HepG2 (cell line): ENCODE data around the gene TGFB2. TPM values are rescaled to one million over a fixed set of nuclear protein-coding genes. Genes with fewer than 3 reads are reported as not detected.

ENCODE experiments used
- ATAC-seq: fragments of 200-7000 bp; cut with Tn5 transposase; 3 replicates; pipeline ENCODE4 v1.9.1; 2020; ENCODE audit warnings: mild to moderate bottlenecking, moderate library complexity
- BruUV-seq: library from RNA; stranded (reverse); fragments of 400-500 nt; replicated peaks from 2 replicates; lab custom pipeline; 2021; lab: Mats Ljungman, UMichigan
- CTCF ChIA-PET: fragments of 300-600 bp; formaldehyde crosslinking; extraction: SDS; loops from one replicate; lab custom pipeline; 2021; ENCODE audit warnings: low total read pairs, inconsistent platforms, low intra/inter-chr PET ratio; lab: Yijun Ruan, JAX
- POLR2A ChIA-PET: fragments of 350-600 bp; sonication (Branson Sonifier 250); formaldehyde crosslinking; loops from one replicate; lab custom pipeline; 2020; ENCODE audit warnings: antibody characterized with exemption, inconsistent platforms; lab: Yijun Ruan, JAX
- DNase-seq: peaks from one replicate; pipeline ENCODE4 v3.0.0-alpha.2; 2015; ENCODE audit warnings: low spot score
- FAIRE-seq: peaks from 3 replicates; lab custom pipeline; 2011; peaks lifted over from hg19 to GRCh38; lab: Jason Lieb, UNC
- H2AFZ ChIP-seq: one replicate; pipeline ENCODE4 v1.6.1; 2011; ENCODE audit warnings: low read length, inconsistent platforms
- H3K27ac ChIP-seq: fragments of 300-600 bp; 3 replicates; pipeline ENCODE4 v1.8.0; 2011; ENCODE audit warnings: mixed run types, mild to moderate bottlenecking, mixed read lengths, low read length, inconsistent platforms; ENCODE audit not compliant: insufficient read depth; ENCODE audit errors: extremely low read length
- H3K27me3 ChIP-seq, 2 experiments: fragments of 200-600 bp in 1 of 2; 2 replicates in 1 of 2; 3 replicates in 1 of 2; pipeline versions ENCODE4 v1.6.0 to v1.8.0; 2011; ENCODE audit warnings: low read length in 2 of 2, mild to moderate bottlenecking in 2 of 2, moderate library complexity in 2 of 2, inconsistent platforms in 1 of 2; ENCODE audit not compliant: insufficient read depth in 2 of 2, control insufficient read depth in 1 of 2
- H3K36me3 ChIP-seq, 2 experiments: fragments of 200-600 bp in 1 of 2; replicated peaks in 1 of 2; 2 replicates in 1 of 2; 3 replicates in 1 of 2; pipeline versions ENCODE4 v1.5.1 to v1.8.0; 2011; ENCODE audit warnings: low read length in 2 of 2, inconsistent platforms in 1 of 2; ENCODE audit not compliant: insufficient read depth in 2 of 2, control insufficient read depth in 1 of 2
- H3K4me1 ChIP-seq: 2 replicates; pipeline ENCODE4 v1.5.1; 2012; ENCODE audit warnings: low read length, inconsistent platforms; ENCODE audit not compliant: insufficient read depth
- H3K4me2 ChIP-seq: 2 replicates; pipeline ENCODE4 v1.6.0; 2011; ENCODE audit warnings: low read depth, low read length, inconsistent platforms
- H3K4me3 ChIP-seq, 3 experiments: fragments of 200-600 bp in 1 of 3; sonication (generic), shearing (Covaris generic) in 1 of 3; replicated peaks in 1 of 3; 2 replicates each; pipeline ENCODE4 v1.5.1; 2011 to 2016; ENCODE audit warnings: low read length in 3 of 3, inconsistent platforms in 2 of 3, low read depth in 2 of 3, mild to moderate bottlenecking in 2 of 3, control low read depth in 1 of 3, mixed read lengths in 1 of 3; ENCODE audit not compliant: insufficient read depth in 1 of 3
- H3K79me2 ChIP-seq: one replicate; pipeline ENCODE4 v1.6.1; 2011; ENCODE audit warnings: low read length, inconsistent platforms; ENCODE audit not compliant: insufficient read depth
- H3K9ac ChIP-seq: 2 replicates; pipeline ENCODE4 v1.6.0; 2011; ENCODE audit warnings: mild to moderate bottlenecking, low read depth, low read length, inconsistent platforms; ENCODE audit not compliant: insufficient read depth
- H3K9me3 ChIP-seq: 2 replicates; pipeline ENCODE4 v1.5.1; 2012; ENCODE audit warnings: mild to moderate bottlenecking, low read length
- H4K20me1 ChIP-seq: 2 replicates; pipeline ENCODE4 v1.6.0; 2011; ENCODE audit warnings: inconsistent platforms, mild to moderate bottlenecking, low read length, moderate library complexity; ENCODE audit not compliant: insufficient read depth
- ELF1 ChIP-seq: sonication (generic); formaldehyde crosslinking; IDR thresholded peaks from 2 replicates; pipeline ENCODE4 v1.4.0; 2020; ENCODE audit warnings: missing genetic modification reagents
- ELF4 ChIP-seq: sonication (generic); formaldehyde crosslinking; IDR thresholded peaks from 2 replicates; pipeline ENCODE4 v1.5.0; 2020; ENCODE audit warnings: missing genetic modification reagents, mild to moderate bottlenecking, moderate library complexity, borderline replicate concordance
- EZH2 ChIP-seq: conservative IDR thresholded peaks from 2 replicates; pipeline ENCODE4 v1.6.1; 2012; ENCODE audit warnings: mild to moderate bottlenecking, low read depth, low read length, moderate library complexity
- HDAC6 ChIP-seq: fragments of 200-600 bp; sonication (generic); IDR thresholded peaks from 2 replicates; pipeline ENCODE4 v1.7.0; 2017; ENCODE audit warnings: mild to moderate bottlenecking, antibody characterized with exemption, low read length, low read depth
- KDM3A ChIP-seq: IDR thresholded peaks from 2 replicates; pipeline ENCODE4 v1.6.1; 2018; ENCODE audit warnings: low read depth, missing compliant biosample characterization
- MBNL3 ChIP-seq: fragments of 250-450 bp; sonication (Bioruptor Pico); conservative IDR thresholded peaks from 2 replicates; pipeline ENCODE4 v1.8.0; 2022; ENCODE audit warnings: mild to moderate bottlenecking, inconsistent platforms
- TEF ChIP-seq: sonication (generic); formaldehyde crosslinking; IDR thresholded peaks from 2 replicates; pipeline ENCODE4 v1.5.0; 2020; ENCODE audit warnings: missing genetic modification reagents
- TIGD3 ChIP-seq: sonication (generic); formaldehyde crosslinking; IDR thresholded peaks from 2 replicates; pipeline ENCODE4 v1.5.1; 2020; ENCODE audit warnings: mild to moderate bottlenecking, missing genetic modification reagents, borderline replicate concordance
- ZNF275 ChIP-seq: sonication (generic); formaldehyde crosslinking; IDR thresholded peaks from 2 replicates; pipeline ENCODE4 v1.8.0; 2022; ENCODE audit warnings: missing genetic modification reagents, mild to moderate bottlenecking, inconsistent platforms, borderline replicate concordance
- ZNF350 ChIP-seq: sonication (generic); formaldehyde crosslinking; IDR thresholded peaks from 2 replicates; pipeline ENCODE4 v1.4.0; 2020; ENCODE audit warnings: mild to moderate bottlenecking, low read depth, missing genetic modification reagents, borderline replicate concordance
- ZNF670 ChIP-seq: sonication (generic); formaldehyde crosslinking; IDR thresholded peaks from 2 replicates; pipeline ENCODE4 v1.8.0; 2022; ENCODE audit warnings: mild to moderate bottlenecking, missing genetic modification reagents, borderline replicate concordance
- WGBS: methylation state at CpG from one replicate; pipeline ENCODE4 v1.1.6; 2017; ENCODE audit warnings: low lambda C conversion rate; 5-methylcytosine and 5-hydroxymethylcytosine counted together
- in situ Hi-C: cut with HindIII; loops from 2 replicates; pipeline ENCODE4 v1.10.0; 2017; ENCODE audit warnings: low pct_unique_long_range_greater_than_20kb; ENCODE audit not compliant: extremely low pct_ligation_motif_present
- intact Hi-C: fragments of 100-400 bp; cut with micrococcal nuclease; formaldehyde crosslinking; loops from one replicate; pipeline ENCODE4 v1.10.0; 2022; ENCODE audit not compliant: unreplicated experiment
- polyA plus RNA-seq, 8 experiments: library from polyadenylated mRNA; depleted of rRNA in 3 of 8; stranded (reverse) in 7 of 8; unstranded in 1 of 8; fragments of >200 nt; fragmentation: Illumina TruSeq in 4 of 8; extraction: Trizol in 4 of 8; gene quantifications; 2 replicates each; pipeline versions ENCODE4 v1.2.1 to v1.2.3, GENCODE V29; 2011 to 2016; ENCODE audit warnings: low read depth in 4 of 8, missing spikeins in 1 of 8, mixed read lengths in 1 of 8; ENCODE audit not compliant: insufficient read depth in 1 of 8
- total RNA-seq, 5 experiments: library from RNA; depleted of rRNA; stranded (reverse); fragments of >200 nt; fragmentation: Illumina TruSeq; extraction: Trizol; gene quantifications; 2 replicates each; pipeline ENCODE4 v1.2.3, GENCODE V29; 2016; ENCODE audit warnings: low read depth in 1 of 5
- TF ChIP-seq, protein P1 (sequence below): IDR thresholded peaks from 2 replicates; pipeline ENCODE4 v1.6.1; 2016; ENCODE audit warnings: missing genetic modification reagents, missing compliant biosample characterization

The TGFB2 gene
- total and polyA plus RNA-seq, 2 of the 13 experiments (the other 11 are each of a cell fraction or from before 2014, with no cell fraction given): 0.07 TPM; not detected in 1

DNA sequence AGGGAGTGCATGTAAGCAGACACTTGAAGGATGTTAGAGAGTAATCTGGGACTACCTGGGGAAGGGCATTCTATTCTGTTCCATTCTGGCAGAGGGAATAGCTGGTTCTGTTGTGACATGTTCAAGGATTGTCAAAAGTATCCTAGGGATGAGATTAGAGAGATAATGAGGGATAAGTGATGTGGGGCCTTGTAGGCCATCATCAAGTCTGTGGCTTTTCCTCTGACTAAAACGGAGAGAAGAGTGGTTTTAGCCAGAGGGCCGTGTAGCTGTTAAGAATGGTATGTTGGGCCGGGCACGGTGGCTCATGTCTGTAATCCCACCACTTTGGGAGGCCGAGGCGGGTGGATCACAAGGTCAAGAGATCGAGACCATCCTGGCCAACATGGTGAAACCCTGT lies 23.6 kb downstream of the TGFB2 start:
- DNase-seq: no peak
- H3K27me3 ChIP-seq: no peaks in the 10 kb centered on the region
- peaks cover 84% of the 10 kb centered on the region for H3K4me1 ChIP-seq
- no peaks in the 10 kb centered on the region for H4K20me1 ChIP-seq
- intact Hi-C loops (no loop called here), in situ Hi-C loops (loop anchor here (25.0 kb wide), 1 partner anchor 944 kb away; no protein-coding TSS in a partner anchor)
- H3K36me3 ChIP-seq: no peaks in the 10 kb centered on the region
- no peak overlapping the region for H3K4me2 ChIP-seq
- H3K9me3 ChIP-seq: no peaks in the 10 kb centered on the region
- TF ChIP-seq ZNF350 (CRISPR knock-in tag): no peak
- TF ChIP-seq KDM3A (CRISPR knock-in tag): no peak
- no peak for TF ChIP-seq ZNF670 (CRISPR knock-in tag)
- FAIRE-seq: no peak
- POLR2A ChIA-PET: no interaction called here
- CTCF ChIA-PET: no interaction called here
- H3K79me2 ChIP-seq: no peaks in the 10 kb centered on the region
- no peak overlapping the region for H3K9ac ChIP-seq
- no peak for ATAC-seq
- no peak overlapping the region for H3K4me3 ChIP-seq
- H2AFZ ChIP-seq: no peak overlapping the region
- H3K27ac ChIP-seq: no peak overlapping the region
- 97% methylated on average over 4 of the region's 7 CpGs for WGBS
- no TSS peak for BruUV-seq

- no peaks in the 10 kb centered on the region for H3K27me3 ChIP-seq
- H2AFZ ChIP-seq: no peak overlapping the region
- no peak overlapping the region for H3K4me2 ChIP-seq
- CTCF ChIA-PET: no interaction called here
- TF ChIP-seq TEF: no peak
- TF ChIP-seq MBNL3: no peak
- TF ChIP-seq HDAC6: no peak
- no peak for TF ChIP-seq ZNF275 (CRISPR knock-in tag)
- TF ChIP-seq, protein P1, sequence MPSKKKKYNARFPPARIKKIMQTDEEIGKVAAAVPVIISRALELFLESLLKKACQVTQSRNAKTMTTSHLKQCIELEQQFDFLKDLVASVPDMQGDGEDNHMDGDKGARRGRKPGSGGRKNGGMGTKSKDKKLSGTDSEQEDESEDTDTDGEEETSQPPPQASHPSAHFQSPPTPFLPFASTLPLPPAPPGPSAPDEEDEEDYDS (CRISPR knock-in tag): no peak
- no peak for TF ChIP-seq EZH2
- no peak for TF ChIP-seq ELF4
- TF ChIP-seq TIGD3 (CRISPR knock-in tag): no peak
- TF ChIP-seq ELF1 (CRISPR knock-in tag): no peak
- no TSS peak for BruUV-seq
- no peaks in the 10 kb centered on the region for H3K9me3 ChIP-seq
- H3K36me3 ChIP-seq: no peaks in the 10 kb centered on the region
- in situ Hi-C loops (loop anchor here (25.0 kb wide), 1 partner anchor 942 kb away; no protein-coding TSS in a partner anchor), intact Hi-C loops (no loop called here)
- H4K20me1 ChIP-seq: no peaks in the 10 kb centered on the region
- no peak for ATAC-seq
- no peak for DNase-seq
- H3K79me2 ChIP-seq: no peaks in the 10 kb centered on the region
- H3K4me3 ChIP-seq: no peak overlapping the region
- FAIRE-seq: no peak
- peaks cover 84% of the 10 kb centered on the region for H3K4me1 ChIP-seq
- WGBS: 53% methylated on average over 2 of the region's 2 CpGs
- H3K27ac ChIP-seq: no peak overlapping the region
- POLR2A ChIA-PET: no interaction called here
- no peak overlapping the region for H3K9ac ChIP-seq
These were observed 24.8 kb downstream of the TGFB2 start for GRCh38 chr1:218369688-218370511.
